RKO (cell line): ENCODE results near the gene NCAM1.
A peak's percentile ranks its signal among the peaks of the same experiment; 100 is the strongest.

Source experiments
- DNase-seq: peaks from one replicate; pipeline ENCODE4 v3.0.0-alpha.2; 2016; ENCODE audit warnings: low spot score

The NCAM1 gene

GRCh38 chr11:113172382-113172951, 211.2 kb downstream of the NCAM1 start:
- DNase-seq: no peak

GRCh38 chr11:113173126-113173525, 211.9 kb downstream of the NCAM1 start:
- DNase-seq: no peak

- DNase-seq: no peak
These were observed 213.7 kb downstream of the NCAM1 start for GRCh38 chr11:113174882-113175281.

- no peak for DNase-seq
These were observed 215.6 kb downstream of the NCAM1 start for GRCh38 chr11:113176599-113177360.

- DNase-seq: no peak
These were observed 216.5 kb downstream of the NCAM1 start for GRCh38 chr11:113177671-113178070.

- DNase-seq: no peak
These were observed 217.3 kb downstream of the NCAM1 start for GRCh38 chr11:113178381-113179070.

- no peak for DNase-seq
These were observed 218.0 kb downstream of the NCAM1 start for GRCh38 chr11:113179181-113179704.

- no peak for DNase-seq
These were observed 219.9 kb downstream of the NCAM1 start for GRCh38 chr11:113181094-113181493.

- DNase-seq: no peak
These were observed 221.1 kb downstream of the NCAM1 start for GRCh38 chr11:113182288-113182687.

- peak; percentile 64 for DNase-seq
These were observed 223.3 kb downstream of the NCAM1 start for GRCh38 chr11:113184498-113184897.

- no peak for DNase-seq
These were observed 227.2 kb downstream of the NCAM1 start for GRCh38 chr11:113188371-113188834.

GRCh38 chr11:113189909-113190667, 228.9 kb downstream of the NCAM1 start:
- peak; percentile 3 for DNase-seq

- no peak for DNase-seq
These were observed 231.1 kb downstream of the NCAM1 start for GRCh38 chr11:113192121-113192925.

- no peak for DNase-seq
These were observed 231.8 kb downstream of the NCAM1 start for GRCh38 chr11:113193016-113193415.

- no peak for DNase-seq
These were observed 232.7 kb downstream of the NCAM1 start for GRCh38 chr11:113193946-113194345.

GRCh38 chr11:113195728-113196127, 234.5 kb downstream of the NCAM1 start:
- DNase-seq: no peak

GRCh38 chr11:113197446-113197845, 236.2 kb downstream of the NCAM1 start:
- DNase-seq: no peak

GRCh38 chr11:113198972-113199661, 237.9 kb downstream of the NCAM1 start:
- DNase-seq: no peak

- DNase-seq: no peak
These were observed 238.6 kb downstream of the NCAM1 start for GRCh38 chr11:113199866-113200265.

- DNase-seq: no peak
These were observed 240.0 kb downstream of the NCAM1 start for GRCh38 chr11:113201054-113201818.
